Myocyte (in vitro differentiated cells): Measurements from ENCODE around the gene NRXN3. TPM values are rescaled to one million over a fixed set of nuclear protein-coding genes. Genes with fewer than 3 reads are reported as not detected.

Experiments
- DNase-seq: peaks from one replicate; pipeline ENCODE4 v3.0.0-alpha.2; 2012; ENCODE audit warnings: low read depth
- total RNA-seq: library from RNA; depleted of rRNA; stranded (reverse); fragments of >200 nt; gene quantifications from 2 replicates; pipeline ENCODE4 v1.2.3, GENCODE V29; 2014

The NRXN3 gene
- total RNA-seq, 1 donor from 2014 or later = 0.05 TPM

DNA sequence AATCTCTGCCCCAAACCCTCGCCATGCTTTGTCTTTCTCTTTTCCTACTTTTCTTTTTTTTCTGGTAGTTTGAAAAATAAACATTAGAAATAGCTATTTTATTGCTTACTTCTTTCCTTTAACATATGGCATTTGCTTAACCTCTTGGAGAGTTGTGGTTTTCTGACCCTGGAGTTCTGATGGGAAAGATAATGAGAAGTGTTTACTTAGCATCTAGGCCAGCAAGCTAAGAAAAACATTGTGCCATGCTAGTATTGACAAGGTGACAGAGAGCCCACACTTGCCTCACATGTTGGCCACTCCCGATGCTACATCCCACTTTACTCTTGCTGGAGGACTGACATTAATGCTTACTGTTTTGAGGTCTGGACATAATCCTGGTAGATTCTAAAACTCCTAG is 1154.9 kb downstream of the NRXN3 start:
- no peak for DNase-seq

DNA sequence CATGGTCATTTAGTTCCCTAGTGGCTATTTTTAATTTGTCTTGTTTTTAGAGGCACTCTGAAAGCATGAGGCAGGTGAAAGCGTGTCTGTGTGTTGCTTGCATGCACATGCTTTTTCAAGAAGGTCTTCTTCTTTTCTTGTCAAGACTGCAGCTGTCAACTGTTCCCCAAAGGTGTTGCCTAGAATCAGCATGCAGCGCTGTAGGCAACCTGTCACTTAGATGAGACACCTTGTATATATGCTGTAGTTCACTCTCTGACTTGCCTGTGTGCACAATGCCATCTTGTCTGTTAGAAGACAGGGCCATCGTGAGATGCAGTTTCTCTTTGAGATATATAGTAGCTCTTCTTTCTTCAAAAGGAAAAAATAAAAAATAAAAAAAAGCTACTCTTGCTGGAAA is 1155.4 kb downstream of the NRXN3 start:
- no peak for DNase-seq

DNA sequence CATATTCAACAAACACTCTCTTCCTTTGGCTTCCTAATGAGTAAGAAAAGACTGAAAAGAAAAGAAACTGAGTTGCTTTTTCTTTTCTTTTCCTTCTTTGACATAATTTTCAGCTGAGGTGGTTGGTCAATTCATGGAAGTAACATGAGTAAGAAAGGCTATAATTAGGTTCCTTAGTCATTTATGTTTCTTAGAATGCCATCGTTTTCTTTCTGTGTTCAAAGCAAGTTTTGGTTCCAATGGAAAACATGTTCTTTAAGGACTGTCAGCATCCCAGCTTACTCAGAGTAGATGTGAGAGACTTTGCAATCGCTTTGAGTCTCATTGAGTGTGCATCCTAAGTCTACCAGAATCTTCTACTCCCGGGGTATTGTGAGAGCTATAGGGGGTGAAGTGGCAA is 1158.7 kb downstream of the NRXN3 start:
- DNase-seq = no peak

GRCh38 chr14:79331830-79332229 is 1161.7 kb downstream of the NRXN3 start:
- no peak for DNase-seq

DNA sequence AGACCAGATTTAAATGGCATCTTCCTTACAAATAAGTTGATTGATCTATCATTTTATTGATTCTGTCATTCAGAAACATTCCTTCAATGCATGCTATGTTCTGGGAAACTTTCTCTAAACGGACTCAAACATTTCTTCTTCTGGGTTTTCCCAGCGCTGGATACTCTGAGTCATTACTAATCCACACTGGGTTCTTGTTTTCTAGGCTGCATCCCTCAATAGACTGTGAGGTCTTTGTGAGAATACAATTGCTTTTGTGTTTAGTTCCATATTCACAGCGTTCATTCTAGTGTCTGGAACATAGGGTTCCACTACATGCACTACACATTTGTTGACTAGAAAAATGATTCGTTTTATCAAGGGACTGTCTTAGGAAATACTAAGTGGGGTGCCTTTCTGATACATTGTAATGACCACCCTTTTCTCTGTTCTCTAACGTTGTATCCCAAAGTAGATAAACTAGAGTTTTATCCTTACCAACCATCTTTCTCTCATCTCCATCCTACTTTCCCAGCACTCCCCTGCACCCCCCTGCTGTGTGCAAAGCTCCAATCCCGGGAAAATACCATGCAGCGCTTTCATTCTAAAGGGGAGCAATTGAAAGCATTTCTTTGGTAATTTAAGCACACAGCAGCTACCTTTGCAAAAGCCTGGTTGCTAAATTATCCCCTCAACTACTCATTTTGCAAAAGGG is 1162.5 kb downstream of the NRXN3 start:
- DNase-seq = no peak

GRCh38 chr14:79333198-79333546 is 1163.0 kb downstream of the NRXN3 start:
- DNase-seq = no peak

- DNase-seq = no peak
Measured at GRCh38 chr14:79334272-79334671, 1164.1 kb downstream of the NRXN3 start.

DNA sequence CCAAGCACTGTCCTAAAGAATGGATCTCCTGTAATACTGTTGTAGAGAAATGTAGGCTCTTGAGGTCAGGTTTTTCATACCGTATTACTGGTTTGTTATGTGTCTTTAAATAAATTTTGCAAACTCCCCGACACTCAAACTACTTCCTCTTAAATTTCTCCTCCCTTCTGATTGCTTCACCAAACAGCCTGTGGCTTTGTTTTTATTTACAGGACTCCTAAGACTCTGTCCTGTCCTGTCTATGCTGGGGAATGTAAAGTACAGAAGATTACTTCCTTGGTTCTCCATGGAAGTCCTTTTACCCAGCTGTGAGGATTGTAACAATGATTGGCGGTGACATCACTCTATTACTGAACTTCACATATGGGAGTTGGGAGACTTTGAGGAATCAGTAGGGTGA is 1167.6 kb downstream of the NRXN3 start:
- DNase-seq = no peak

DNA sequence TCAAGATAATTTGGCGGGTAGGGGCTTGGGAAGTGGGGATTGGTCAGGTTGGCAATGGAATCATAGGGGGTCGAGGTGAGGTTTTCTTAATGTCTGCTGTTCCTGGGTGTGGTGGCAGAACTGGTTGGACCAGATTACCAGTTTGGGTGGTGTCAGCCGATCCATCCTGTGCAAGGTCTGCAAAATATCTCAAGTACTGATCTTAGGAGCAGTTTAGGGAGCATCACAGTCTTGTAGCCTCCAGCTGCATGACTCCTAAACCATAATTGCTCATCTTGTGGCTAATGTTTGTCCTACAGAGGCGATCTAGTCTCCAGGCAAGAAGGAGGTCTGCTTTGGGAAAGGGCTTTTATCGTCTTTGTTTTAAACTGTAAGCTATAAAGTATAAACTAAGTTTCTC is 1172.8 kb downstream of the NRXN3 start:
- no peak for DNase-seq

DNA sequence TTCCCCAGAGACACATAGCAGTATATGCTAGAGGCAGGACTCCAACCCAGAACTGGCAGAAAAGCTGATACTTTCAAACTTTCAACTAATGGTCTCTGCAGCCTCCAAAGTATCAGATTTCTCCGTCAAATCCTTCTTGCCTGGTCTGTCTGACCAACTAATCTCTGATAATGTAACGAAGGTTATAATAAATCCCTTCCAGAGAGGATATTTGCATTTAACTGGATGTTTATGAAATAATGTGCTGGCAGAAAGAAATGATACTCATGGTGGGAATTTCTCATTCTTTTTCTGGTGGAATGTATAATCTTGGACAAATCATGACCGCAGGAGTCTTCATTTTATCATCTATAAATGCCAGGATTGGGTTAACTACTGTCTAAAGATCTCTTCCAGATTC is 1180.8 kb downstream of the NRXN3 start:
- no peak for DNase-seq

- no peak for DNase-seq
Measured at GRCh38 chr14:79352076-79352630, 1182.0 kb downstream of the NRXN3 start.

DNA sequence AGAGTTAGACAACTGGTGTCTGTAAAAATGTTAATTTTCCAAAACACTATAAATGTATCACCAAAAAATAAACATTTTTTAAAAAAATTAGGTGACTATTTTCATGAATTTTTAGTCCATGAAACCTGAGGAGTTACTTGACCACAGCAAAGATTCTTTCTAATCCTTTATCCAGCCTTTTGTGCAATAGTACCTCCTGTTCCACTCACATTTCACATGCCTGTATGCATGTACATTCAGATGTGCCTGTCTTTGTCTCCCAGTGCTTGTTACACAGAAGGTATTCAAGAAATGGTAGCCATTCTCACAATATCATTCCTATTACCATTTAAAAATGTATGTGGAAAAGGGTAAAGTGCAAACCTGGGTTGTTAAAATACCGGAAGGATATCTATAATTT is 1184.2 kb downstream of the NRXN3 start:
- no peak for DNase-seq

DNA sequence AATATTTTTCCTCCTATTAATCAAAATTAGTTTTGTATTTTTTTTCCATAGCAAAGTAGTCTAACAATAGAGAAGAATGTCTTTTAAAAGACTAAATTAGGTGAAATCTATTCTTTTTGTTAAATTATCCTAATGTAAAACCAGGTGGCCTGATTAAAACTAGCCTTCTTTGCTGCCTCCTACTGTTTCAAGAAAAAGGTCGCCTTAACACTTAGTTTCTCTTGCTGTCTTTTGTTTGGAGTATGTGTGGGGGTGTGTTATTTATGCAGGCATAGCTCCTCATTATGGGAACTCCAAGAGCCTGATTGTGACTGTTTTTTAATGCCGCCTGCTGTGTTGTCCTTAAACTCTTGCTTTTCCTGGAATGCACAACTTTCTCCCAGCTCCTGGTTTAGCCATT is 1185.9 kb downstream of the NRXN3 start:
- DNase-seq = no peak

DNA sequence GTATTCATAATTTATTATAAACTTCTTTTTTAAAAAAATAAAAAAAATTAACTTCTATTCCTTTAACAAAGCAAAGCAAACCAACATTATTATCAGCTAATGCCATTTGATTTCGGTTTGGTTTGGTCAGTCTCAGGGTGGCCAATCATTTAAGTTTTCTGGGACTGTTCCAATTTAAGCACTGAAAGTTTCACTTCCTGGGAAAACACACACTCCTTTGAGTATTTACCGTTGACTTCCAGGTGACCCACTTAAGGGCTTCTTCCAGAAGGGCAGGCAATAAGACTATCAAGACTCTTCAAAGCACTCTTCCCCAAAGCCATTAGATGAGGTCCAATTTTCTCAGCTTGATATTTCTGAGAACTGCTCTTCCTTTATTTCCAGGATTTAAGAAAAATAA is 1187.1 kb downstream of the NRXN3 start:
- DNase-seq = no peak

- no peak for DNase-seq
Measured at GRCh38 chr14:79363291-79363690, 1193.1 kb downstream of the NRXN3 start.

DNA sequence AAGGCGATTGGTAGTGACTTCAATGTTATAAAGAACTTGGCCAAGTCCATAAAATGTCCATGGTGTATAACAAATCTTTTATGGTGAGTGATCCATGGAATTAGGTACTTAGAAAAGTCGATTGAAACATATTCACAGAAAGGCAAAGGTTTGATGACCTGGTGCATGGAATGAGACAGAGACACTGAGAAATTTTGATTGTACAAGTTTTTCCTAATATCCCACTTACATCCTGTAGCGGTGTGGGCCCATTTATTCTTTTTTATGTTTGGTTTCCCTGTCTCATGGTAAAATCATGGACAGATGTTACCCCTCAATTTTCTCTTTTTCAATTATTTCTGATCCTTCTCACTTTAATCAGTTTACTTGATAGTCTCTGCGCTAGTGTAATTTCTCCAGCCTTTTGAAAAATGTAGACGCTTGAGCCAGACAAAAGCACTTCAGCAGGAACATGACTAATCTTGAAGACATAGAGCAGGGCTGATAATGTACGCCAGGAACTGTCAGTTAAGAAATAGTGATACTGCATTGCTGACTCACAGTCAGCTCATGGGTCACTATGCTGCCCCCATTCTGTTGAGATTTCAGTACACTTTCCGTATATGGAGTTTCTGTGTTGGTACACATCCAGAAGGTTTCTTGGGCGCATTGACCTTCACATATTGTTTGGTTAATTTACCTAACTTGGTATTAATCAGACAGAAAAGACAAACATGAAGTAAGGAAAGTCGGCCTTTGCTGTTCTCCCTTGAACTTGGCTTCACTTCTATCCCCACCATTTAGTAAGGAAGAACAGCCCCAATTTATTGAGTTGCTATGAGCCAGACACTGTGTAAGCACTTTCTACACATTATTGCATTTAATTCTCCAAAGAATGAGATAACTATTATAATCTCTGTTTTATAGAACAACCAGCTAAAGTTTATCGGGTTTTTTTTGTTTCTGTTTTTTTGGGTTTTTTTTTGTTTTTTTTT is 1199.5 kb downstream of the NRXN3 start:
- DNase-seq = peak; percentile 6

- DNase-seq = no peak
Measured at GRCh38 chr14:79370969-79371368, 1200.8 kb downstream of the NRXN3 start.

DNA sequence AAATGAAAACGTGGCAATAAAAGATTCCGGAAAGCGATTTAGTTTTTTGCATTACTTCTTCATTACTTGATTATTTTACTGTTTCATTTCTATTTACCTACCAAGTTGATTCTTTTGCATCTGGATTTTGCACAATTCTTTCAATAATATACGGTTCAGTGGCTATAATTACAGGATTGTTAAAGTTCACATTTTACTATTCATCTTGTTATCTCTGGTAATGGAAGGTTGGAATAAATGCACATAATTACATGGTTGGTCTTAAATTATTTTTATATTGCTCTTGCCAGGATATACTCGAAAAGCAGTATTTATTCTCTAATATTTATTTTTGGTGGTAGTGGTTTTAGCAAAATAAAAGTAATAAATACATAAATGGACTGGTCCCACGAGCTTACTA is 1203.3 kb downstream of the NRXN3 start:
- no peak for DNase-seq

GRCh38 chr14:79375356-79375755 is 1205.2 kb downstream of the NRXN3 start:
- DNase-seq = no peak

- no peak for DNase-seq
Measured at GRCh38 chr14:79376557-79376956, 1206.4 kb downstream of the NRXN3 start.

DNA sequence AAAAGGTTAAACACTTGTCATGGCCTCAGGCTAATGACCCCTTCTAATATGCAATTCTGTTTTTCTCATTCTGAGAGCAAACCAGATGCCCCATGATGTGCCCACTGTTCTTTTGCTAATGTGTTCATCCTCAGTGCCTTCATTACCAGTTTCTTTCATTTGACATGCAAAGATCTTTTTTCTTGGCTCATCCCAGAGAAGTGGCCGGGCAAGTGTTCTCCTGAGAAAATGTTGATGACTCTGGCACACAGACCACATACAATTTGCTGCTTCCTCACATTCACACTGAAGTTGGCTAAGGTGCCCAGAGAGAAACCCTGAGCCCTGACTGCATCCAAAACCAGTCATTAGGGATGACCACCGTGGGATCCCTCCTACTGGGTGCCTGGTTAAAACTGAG is 1207.8 kb downstream of the NRXN3 start:
- DNase-seq = no peak

DNA sequence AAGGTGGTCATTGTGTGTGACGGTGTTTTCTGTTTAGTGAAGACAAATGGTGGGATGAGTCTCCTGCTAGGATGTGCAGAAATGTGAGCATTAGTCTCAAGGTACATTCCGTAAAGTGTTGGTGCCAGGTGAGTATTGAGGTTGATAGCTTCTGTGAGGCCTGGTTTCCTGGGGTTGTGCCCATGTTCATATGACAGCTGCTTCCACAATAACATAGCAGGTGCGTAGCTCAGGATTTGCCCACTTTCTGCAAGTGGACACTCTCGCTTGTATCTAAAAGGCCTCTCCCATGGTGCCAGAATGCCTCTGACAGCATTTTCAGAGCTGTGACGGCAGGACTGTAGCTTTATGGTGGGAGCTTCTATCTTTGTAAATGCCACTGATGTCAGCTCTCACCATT is 1209.1 kb downstream of the NRXN3 start:
- DNase-seq = no peak
